ENCODE results near the gene EFHD1. TPM values are rescaled to one million over a fixed set of nuclear protein-coding genes. Genes with fewer than 3 reads are reported as not detected.

The EFHD1 gene
- total RNA-seq, 1 donor from 2014 or later: 15.7 TPM

DNA sequence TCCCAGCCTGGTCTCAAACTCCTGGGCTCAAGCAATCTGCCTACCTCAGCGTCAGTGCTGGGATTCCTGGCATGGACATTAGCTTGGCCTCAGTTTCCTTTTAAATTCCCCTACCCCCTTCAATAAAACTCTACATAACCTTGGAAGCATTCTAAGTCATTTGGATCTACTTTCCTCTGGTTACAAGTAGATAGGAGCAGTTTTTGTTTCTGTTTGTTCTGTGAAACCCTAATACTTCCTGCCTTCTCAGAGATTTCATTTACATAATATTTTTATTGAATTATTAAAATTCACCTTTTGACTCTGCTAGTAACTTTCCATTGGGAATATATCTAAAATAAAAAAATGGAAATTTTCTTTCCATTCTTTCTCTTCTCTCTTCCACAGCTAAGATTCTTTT, 89.6 kb downstream of the EFHD1 start:
- Histone ChIP-seq H3K4me3 (ENCODE audit: insufficient read depth, low read depth, low read length) (no peak overlapping the region), H3K9ac (ENCODE audit: low read length) (no peak overlapping the region), H3K9me3 (ENCODE audit: insufficient read depth, low read depth, low read length) (no peaks in the 10 kb centered on the region), H2AFZ (ENCODE audit: low read depth, low read length) (no peak overlapping the region), H3K79me2 (ENCODE audit: insufficient read depth, low read length) (peaks cover 86% of the 10 kb centered on the region), H3K27me3 (ENCODE audit: insufficient read depth, low read length) (no peaks in the 10 kb centered on the region), H3K4me2 (ENCODE audit: low read length) (no peak overlapping the region), H3K4me1 (ENCODE audit: insufficient read depth, low read length) (no peaks in the 10 kb centered on the region), H3K36me3 (ENCODE audit: insufficient read depth, low read length) (peaks cover 7% of the 10 kb centered on the region), H3K27ac (ENCODE audit: low read depth, low read length) (no peak overlapping the region), H4K20me1 (ENCODE audit: insufficient read depth, low read length) (peaks cover 74% of the 10 kb centered on the region)
- Mint-ChIP-seq H3K36me3 (ENCODE audit: low read depth, unreplicated experiment) (peaks cover 2% of the 10 kb centered on the region), H3K4me1 (ENCODE audit: low read depth, unreplicated experiment) (peaks cover 9% of the 10 kb centered on the region), H3K27ac (ENCODE audit: unreplicated experiment) (no peak overlapping the region), H3K4me3 (ENCODE audit: unreplicated experiment) (no peak overlapping the region), H3K9me3 (ENCODE audit: unreplicated experiment) (no peaks in the 10 kb centered on the region), H3K27me3 (ENCODE audit: low read depth, unreplicated experiment) (no peaks in the 10 kb centered on the region)
- no peak for DNase-seq (ENCODE audit: low read depth)
- no peak for FAIRE-seq
- TF ChIP-seq EZH2 (IDR thresholded peaks at IDR 0.05; ENCODE audit: insufficient read depth, low read length): no peak
- TF ChIP-seq, protein P1, sequence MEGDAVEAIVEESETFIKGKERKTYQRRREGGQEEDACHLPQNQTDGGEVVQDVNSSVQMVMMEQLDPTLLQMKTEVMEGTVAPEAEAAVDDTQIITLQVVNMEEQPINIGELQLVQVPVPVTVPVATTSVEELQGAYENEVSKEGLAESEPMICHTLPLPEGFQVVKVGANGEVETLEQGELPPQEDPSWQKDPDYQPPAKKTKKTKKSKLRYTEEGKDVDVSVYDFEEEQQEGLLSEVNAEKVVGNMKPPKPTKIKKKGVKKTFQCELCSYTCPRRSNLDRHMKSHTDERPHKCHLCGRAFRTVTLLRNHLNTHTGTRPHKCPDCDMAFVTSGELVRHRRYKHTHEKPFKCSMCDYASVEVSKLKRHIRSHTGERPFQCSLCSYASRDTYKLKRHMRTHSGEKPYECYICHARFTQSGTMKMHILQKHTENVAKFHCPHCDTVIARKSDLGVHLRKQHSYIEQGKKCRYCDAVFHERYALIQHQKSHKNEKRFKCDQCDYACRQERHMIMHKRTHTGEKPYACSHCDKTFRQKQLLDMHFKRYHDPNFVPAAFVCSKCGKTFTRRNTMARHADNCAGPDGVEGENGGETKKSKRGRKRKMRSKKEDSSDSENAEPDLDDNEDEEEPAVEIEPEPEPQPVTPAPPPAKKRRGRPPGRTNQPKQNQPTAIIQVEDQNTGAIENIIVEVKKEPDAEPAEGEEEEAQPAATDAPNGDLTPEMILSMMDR (IDR thresholded peaks at IDR 0.05; ENCODE audit: insufficient read depth, low read depth, low read length): no peak

DNA sequence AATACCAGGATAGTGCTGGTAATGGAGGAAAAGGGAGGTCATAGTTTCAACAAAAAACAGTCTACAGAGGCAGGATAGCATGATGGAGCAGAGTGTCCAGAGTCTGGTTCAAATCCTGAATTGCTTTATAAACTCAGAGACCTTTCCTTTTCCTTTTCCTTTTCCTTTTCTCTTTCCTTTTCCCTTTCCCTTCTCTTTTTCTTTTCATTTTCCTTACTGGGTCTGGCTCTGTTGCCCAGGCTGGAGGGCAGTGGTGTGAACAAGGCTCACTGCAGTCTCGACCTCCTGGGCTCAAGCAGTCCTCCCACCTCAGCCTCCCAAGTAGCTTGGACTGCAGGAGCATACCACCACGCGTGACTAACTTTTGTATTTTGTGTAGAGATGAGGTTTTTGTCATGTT, 95.4 kb downstream of the EFHD1 start:
- no peak overlapping the region for H3K4me2 ChIP-seq (ENCODE audit: low read length)
- no peaks in the 10 kb centered on the region for H3K27me3 ChIP-seq (ENCODE audit: insufficient read depth, low read length)
- H2AFZ ChIP-seq (ENCODE audit: low read depth, low read length): no peak overlapping the region
- H3K27ac ChIP-seq (ENCODE audit: low read depth, low read length): no peak overlapping the region
- no peak overlapping the region for H3K4me3 Mint-ChIP-seq (ENCODE audit: unreplicated experiment)
- no peaks in the 10 kb centered on the region for H3K27me3 Mint-ChIP-seq (ENCODE audit: low read depth, unreplicated experiment)
- H3K9ac ChIP-seq (ENCODE audit: low read length): no peak overlapping the region
- TF ChIP-seq, protein P1 (IDR thresholded peaks at IDR 0.05; ENCODE audit: insufficient read depth, low read depth, low read length): no peak
- no peak for TF ChIP-seq EZH2 (IDR thresholded peaks at IDR 0.05; ENCODE audit: insufficient read depth, low read length)
- no peaks in the 10 kb centered on the region for H3K4me1 ChIP-seq (ENCODE audit: insufficient read depth, low read length)
- no peak overlapping the region for H3K27ac Mint-ChIP-seq (ENCODE audit: unreplicated experiment)
- H4K20me1 ChIP-seq (ENCODE audit: insufficient read depth, low read length): peaks cover 59% of the 10 kb centered on the region
- H3K4me3 ChIP-seq (ENCODE audit: insufficient read depth, low read depth, low read length): no peak overlapping the region
- peaks cover 76% of the 10 kb centered on the region for H3K79me2 ChIP-seq (ENCODE audit: insufficient read depth, low read length)
- peaks cover 6% of the 10 kb centered on the region for H3K36me3 Mint-ChIP-seq (ENCODE audit: low read depth, unreplicated experiment)
- H3K4me1 Mint-ChIP-seq (ENCODE audit: low read depth, unreplicated experiment): peaks cover 3% of the 10 kb centered on the region
- H3K9me3 Mint-ChIP-seq (ENCODE audit: unreplicated experiment): no peaks in the 10 kb centered on the region
- no peaks in the 10 kb centered on the region for H3K9me3 ChIP-seq (ENCODE audit: insufficient read depth, low read depth, low read length)
- DNase-seq (ENCODE audit: low read depth): no peak
- H3K36me3 ChIP-seq (ENCODE audit: insufficient read depth, low read length): peaks cover 12% of the 10 kb centered on the region
- FAIRE-seq: no peak

DNA sequence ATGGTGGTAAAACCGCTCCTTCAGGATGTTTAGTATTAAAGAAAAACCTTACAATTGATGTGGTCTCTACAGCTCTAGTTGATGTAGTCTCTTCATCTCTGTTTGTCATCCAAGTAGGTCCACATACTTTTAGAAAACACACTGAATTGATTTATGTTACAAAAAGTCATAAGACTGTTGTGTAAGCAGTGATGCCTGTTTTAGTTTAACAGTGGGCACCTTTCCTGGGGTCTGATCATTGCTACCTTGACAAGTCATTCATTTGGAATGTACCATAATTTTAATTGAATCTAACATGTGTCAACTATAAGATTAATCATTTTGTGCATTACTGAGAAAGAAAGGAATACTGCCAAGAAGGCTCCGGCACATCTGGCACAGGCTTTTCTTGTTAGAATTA, 98.1 kb downstream of the EFHD1 start:
- Histone ChIP-seq H3K4me3 (ENCODE audit: insufficient read depth, low read depth, low read length) (no peak overlapping the region), H3K4me2 (ENCODE audit: low read length) (no peak overlapping the region), H3K9me3 (ENCODE audit: insufficient read depth, low read depth, low read length) (no peaks in the 10 kb centered on the region), H3K79me2 (ENCODE audit: insufficient read depth, low read length) (peaks cover 61% of the 10 kb centered on the region), H3K27me3 (ENCODE audit: insufficient read depth, low read length) (no peaks in the 10 kb centered on the region), H3K36me3 (ENCODE audit: insufficient read depth, low read length) (peaks cover 8% of the 10 kb centered on the region), H3K27ac (ENCODE audit: low read depth, low read length) (no peak overlapping the region), H2AFZ (ENCODE audit: low read depth, low read length) (no peak overlapping the region), H3K4me1 (ENCODE audit: insufficient read depth, low read length) (no peaks in the 10 kb centered on the region), H3K9ac (ENCODE audit: low read length) (no peak overlapping the region), H4K20me1 (ENCODE audit: insufficient read depth, low read length) (peaks cover 47% of the 10 kb centered on the region)
- Mint-ChIP-seq H3K4me1 (ENCODE audit: low read depth, unreplicated experiment) (peaks cover 3% of the 10 kb centered on the region), H3K27me3 (ENCODE audit: low read depth, unreplicated experiment) (no peaks in the 10 kb centered on the region), H3K27ac (ENCODE audit: unreplicated experiment) (no peak overlapping the region), H3K9me3 (ENCODE audit: unreplicated experiment) (no peaks in the 10 kb centered on the region), H3K4me3 (ENCODE audit: unreplicated experiment) (no peak overlapping the region), H3K36me3 (ENCODE audit: low read depth, unreplicated experiment) (peaks cover 6% of the 10 kb centered on the region)
- FAIRE-seq (no peak), DNase-seq (ENCODE audit: low read depth) (peak; percentile 48)
- TF ChIP-seq, protein P1 (IDR thresholded peaks at IDR 0.05; ENCODE audit: insufficient read depth, low read depth, low read length): no peak
- no peak for TF ChIP-seq EZH2 (IDR thresholded peaks at IDR 0.05; ENCODE audit: insufficient read depth, low read length)

Other genes with a start within 250 kb of the EFHD1 start
- gene ALPG, start 226.8 kb upstream of the EFHD1 start, total RNA-seq: 0.19 and 0.27 TPM in 2 replicates
- not detected in 2 replicates for gene ALPI, start 177.5 kb upstream of the EFHD1 start, total RNA-seq
- gene ECEL1, start 145.8 kb upstream of the EFHD1 start, total RNA-seq: 0.14 TPM in 1 of 2 replicates, not detected in the other
- not detected in 2 replicates for gene PRSS56, start 113.2 kb upstream of the EFHD1 start, total RNA-seq
- not detected in 2 replicates for gene CHRND, start 107.4 kb upstream of the EFHD1 start, total RNA-seq
- gene CHRNG, start 93.9 kb upstream of the EFHD1 start, total RNA-seq: not detected in 2 replicates
- 6.5 and 6.7 TPM in 2 replicates for gene TIGD1, start 83.0 kb upstream of the EFHD1 start, total RNA-seq
- gene EIF4E2, start 82.9 kb upstream of the EFHD1 start, total RNA-seq: 112 and 113 TPM in 2 replicates
- 40.9 and 47.1 TPM in 2 replicates for gene GIGYF2, start 63.7 kb downstream of the EFHD1 start, total RNA-seq
- not detected in 2 replicates for gene KCNJ13, start 143.0 kb downstream of the EFHD1 start, total RNA-seq
- 2.1 and 3.1 TPM in 2 replicates for gene SNORC, start 236.7 kb downstream of the EFHD1 start, total RNA-seq

Measured in astrocyte (in vitro differentiated cells and primary cell).